GM12801 (cell line): Measurements from ENCODE around the gene SEPHS2.

Source experiments
- TF ChIP-seq, protein P1 (sequence below): IDR thresholded peaks from one replicate; pipeline ENCODE4 v1.5.1; 2011; ENCODE audit warnings: control low read depth; ENCODE audit not compliant: insufficient read length; ENCODE audit errors: extremely low read depth

Gene SEPHS2

DNA sequence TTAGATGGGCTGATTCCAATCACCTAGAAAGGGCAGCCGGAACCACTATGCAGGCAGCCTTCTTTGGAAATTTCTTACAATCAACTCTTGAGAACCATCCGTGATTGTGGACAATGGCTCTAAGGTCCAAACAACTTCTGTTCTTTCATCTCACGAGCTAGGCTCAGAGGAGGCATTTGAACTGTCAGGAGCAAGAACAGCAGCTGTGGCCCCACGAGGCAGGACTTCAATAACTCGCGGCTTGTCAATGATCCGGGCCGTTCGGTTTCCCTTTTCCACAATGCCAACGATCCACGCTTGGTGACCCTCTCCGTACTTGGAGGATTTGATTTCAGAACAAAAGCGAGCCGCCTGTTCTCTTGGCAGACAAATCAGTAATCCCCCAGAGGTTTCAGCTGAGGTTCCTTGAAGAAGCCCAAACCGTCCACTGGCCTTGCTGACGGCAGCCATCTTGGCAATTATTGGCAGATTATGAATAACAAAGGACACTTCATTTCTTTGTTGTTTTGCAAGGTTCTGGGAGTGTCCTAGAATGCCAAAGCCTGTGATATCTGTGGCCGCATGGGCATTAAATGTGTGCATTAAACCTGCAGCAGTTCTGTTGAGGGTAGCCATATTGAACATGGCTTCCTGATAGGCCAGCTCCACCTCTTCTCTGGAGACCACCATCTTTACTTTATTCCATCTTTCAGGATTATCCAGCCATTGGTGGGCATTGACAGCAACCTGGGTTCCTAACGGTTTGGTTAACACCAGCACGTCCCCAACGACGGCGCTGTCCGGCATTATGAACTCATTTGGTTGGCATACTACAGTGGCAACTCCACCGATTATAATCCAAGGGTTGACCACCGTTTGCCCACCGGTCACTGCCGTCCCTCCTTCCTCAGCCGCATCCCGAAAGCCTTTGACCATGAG lies 1.2 kb downstream of the SEPHS2 start:
- TF ChIP-seq, protein P1, sequence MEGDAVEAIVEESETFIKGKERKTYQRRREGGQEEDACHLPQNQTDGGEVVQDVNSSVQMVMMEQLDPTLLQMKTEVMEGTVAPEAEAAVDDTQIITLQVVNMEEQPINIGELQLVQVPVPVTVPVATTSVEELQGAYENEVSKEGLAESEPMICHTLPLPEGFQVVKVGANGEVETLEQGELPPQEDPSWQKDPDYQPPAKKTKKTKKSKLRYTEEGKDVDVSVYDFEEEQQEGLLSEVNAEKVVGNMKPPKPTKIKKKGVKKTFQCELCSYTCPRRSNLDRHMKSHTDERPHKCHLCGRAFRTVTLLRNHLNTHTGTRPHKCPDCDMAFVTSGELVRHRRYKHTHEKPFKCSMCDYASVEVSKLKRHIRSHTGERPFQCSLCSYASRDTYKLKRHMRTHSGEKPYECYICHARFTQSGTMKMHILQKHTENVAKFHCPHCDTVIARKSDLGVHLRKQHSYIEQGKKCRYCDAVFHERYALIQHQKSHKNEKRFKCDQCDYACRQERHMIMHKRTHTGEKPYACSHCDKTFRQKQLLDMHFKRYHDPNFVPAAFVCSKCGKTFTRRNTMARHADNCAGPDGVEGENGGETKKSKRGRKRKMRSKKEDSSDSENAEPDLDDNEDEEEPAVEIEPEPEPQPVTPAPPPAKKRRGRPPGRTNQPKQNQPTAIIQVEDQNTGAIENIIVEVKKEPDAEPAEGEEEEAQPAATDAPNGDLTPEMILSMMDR: no peak

GRCh38 chr16:30443631-30444030 lies 2.0 kb downstream of the SEPHS2 start:
- TF ChIP-seq, protein P1: no peak

- TF ChIP-seq, protein P1: no peak
Observed at GRCh38 chr16:30439720-30440348, 5.8 kb downstream of the SEPHS2 start.

DNA sequence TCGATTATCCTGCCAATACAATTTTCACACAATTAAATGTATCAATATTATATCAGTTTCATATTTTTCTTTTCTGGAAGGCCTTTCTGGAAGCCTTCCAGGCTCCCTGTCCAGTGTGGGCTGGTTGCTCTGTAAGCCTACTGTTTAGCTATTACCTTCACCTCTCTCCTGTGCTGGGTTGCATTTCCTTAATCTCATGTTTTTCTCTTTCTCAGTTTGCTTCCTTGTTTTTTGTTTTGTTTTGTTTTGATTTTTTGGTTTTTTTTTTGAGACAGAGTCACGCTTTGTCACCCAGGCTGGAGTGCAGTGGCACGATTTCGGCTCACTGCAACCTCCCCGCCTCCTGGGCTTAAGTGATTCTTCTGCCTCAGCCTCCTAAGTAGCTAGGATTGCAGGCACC lies 6.8 kb downstream of the SEPHS2 start:
- TF ChIP-seq, protein P1: no peak

DNA sequence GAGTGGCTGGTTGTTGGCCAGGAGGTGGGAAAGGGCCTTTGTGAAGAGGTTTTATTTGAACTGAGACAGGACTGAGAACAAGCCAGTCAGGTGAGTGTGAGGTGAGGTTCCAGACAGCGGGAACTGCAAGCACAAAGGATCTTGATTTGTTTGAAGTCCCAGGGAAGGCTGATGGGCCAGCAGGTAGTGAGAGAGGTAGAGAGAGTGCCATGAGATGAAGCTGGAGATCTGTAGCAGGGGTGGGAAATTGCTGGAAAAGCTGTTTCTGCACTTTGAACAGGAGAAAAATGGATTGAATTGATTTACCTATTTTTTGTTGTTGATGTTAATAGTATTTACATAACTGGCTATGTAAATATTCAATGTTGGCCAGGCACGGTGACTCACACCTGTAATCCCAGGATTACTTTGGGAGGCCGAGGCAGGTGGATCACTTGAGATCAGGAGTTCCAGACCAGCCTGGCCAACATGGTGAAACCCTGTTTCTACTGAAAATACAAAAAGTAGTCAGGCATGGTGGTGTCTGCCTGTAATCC lies 8.1 kb downstream of the SEPHS2 start:
- TF ChIP-seq, protein P1: no peak

DNA sequence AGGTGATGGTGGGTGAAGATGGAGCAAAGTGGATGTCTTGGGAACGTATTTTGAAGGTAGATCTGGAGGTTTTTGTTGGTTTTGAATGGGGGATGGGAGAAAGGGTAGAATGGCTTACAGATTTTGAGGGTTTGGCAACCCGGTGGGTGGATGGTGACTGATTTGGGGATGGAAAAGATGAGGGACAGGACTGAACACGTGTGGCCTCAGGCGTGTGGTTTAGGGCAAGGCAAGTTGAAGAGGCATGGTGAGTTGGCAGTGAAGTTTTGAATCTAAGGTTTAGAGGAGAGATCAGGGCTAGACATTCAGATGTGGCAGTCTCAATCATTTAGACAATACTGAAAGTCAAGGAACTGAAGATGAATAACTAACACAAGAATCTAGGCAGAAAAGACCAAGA lies 10.8 kb downstream of the SEPHS2 start:
- TF ChIP-seq, protein P1: no peak

- TF ChIP-seq, protein P1: no peak
Observed at GRCh38 chr16:30430428-30430970, 15.2 kb downstream of the SEPHS2 start.
